HG03060 (cell line): ENCODE measurements around the gene CPED1.
"Not testable (repeated sequence)": the region's sequence is repeated elsewhere in the genome, so short reads cannot be mapped to it uniquely, and the experiment has no call there.

Source experiments
- ATAC-seq: cut with Tn5 transposase; IDR thresholded peaks from one replicate; pipeline ENCODE4 v1.9.1; 2021; ENCODE audit warnings: low read depth, moderate number of reproducible peaks; ENCODE audit not compliant: unreplicated experiment

The CPED1 gene

DNA sequence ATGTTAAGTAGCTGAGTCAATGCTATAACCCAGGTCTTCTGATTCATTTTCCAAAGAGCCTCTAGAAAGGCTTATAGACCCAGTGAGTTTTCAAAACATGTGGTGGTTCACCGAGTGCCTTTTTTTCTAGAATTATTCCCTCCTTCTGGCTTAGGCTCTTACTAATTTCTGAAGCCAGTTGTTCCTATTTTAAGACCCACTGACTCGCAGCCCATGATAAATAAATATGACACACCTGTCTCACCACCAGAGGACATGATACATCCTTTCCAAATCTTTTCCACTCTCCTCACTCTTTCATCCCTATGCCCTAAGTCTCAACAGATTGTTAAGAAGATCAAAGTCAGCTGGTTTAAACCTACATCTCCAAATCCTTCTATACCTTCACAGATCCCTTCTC is 214.3 kb downstream of the CPED1 start:
- no peak for ATAC-seq

DNA sequence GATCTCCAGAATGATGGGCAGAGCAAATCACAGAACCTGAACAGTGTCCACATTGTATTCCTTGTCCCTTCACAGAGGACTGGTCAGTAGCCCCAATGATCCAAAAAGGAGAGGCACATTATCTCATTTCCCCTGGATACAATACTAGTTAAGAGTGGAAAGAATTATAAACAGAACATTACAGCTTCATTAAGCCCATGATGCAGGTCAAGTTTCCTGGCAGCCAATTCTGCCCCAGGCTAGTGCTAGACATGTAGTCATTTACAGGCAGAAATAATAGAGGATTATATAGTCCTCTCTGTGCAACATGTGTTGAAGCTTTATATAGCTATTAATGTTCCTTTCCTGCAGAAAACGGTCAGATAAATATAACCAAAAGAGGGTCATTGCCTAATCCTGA is 216.0 kb downstream of the CPED1 start:
- no peak for ATAC-seq

- ATAC-seq: no peak
These were observed 217.3 kb downstream of the CPED1 start for GRCh38 chr7:121205777-121206176.

DNA sequence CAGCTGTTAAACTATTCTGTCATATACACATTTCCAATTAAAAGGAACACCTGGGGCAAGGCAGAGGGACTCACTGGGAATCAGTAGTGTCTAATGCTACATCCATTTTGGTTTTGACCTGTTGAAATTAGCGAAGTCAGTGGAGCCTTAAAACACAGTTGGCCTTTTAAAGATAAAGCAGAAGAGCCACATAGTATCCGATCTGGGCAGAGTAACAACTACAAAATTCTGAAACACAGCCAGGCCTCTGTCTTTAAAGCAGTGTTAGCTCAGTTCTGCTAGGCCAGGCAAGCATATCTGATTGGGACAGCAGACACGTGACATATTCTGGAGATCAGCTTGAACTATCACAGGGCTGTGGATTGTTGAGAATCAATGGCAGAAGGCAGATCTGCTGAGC is 222.7 kb downstream of the CPED1 start:
- ATAC-seq: no peak

- ATAC-seq: no peak
These were observed 223.5 kb downstream of the CPED1 start for GRCh38 chr7:121212036-121212435.

DNA sequence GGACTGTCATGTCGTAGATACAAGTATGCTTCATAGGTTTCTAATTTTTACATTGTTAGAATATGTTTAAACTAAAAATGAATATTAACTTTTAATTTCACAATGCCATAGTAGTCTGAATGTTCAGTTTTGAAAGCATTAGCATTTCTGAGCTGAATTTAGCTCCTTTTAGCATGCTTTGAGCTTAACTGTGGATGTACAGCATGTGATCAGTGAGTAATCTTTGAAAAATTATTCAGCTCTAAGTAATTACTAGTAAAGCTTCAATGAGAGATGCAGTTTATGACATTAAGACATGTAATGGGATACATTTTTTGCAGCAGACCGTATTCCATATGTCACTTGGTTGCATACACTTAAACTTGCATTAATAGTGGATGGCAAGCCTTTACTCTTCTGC is 226.1 kb downstream of the CPED1 start:
- no peak for ATAC-seq

GRCh38 chr7:121219026-121219425 is 230.5 kb downstream of the CPED1 start:
- ATAC-seq: no peak

GRCh38 chr7:121221108-121221507 is 232.6 kb downstream of the CPED1 start:
- not testable (repeated sequence) for ATAC-seq

DNA sequence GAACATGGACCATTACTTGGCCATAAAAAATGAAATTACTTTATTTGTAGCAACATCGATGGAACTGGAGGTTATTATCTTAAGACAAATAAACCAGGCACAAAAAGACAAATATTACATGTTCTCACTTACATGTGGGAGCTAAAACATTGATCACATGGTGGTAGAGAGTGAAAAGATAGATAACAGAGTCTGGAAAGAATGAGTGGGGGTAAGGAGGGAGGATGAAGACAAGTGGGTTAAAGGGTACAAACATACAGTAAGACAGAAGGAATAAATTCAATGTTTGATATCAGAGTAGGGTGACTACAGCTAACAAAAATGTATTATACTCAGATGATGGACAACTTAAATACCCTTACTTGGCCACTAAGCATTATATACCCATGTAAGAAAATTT is 240.3 kb downstream of the CPED1 start:
- no peak for ATAC-seq

DNA sequence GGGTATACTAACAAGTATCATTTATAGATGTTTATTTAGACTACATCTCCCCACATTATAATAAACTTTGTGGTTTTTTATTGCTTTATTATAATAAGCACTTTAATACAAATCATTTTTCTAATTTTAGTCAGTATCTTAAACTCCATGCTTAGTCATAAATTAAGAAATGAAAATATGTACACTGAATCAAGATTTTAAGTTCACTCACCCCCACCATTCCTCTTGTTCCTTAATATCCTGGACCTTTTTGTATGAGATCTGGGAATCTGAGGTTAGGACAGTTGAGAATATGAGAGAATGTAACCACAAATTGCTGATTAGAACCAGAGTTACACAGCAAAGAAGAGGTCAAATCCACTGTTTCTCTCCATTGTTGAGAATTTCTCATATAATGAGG is 246.7 kb downstream of the CPED1 start:
- no peak for ATAC-seq

DNA sequence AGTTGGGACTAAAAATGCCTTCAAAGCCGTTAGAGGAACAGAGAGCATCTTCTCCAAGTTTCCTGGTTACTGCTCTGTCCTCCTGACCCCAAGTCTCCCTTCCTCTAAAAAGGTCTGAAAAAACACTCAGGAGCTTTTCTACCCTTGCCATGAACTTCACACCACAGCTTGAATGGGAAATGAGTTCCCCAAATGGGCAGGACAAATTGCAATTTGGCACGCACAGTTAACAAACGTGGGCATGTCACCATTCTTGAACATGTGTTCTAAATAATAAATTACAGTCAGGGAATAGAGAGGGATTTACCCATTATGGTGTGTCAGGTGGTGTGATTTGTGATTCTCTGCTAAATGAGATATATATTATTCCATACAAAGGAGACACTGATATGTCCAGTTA is 249.1 kb downstream of the CPED1 start:
- ATAC-seq: no peak

GRCh38 chr7:121244120-121244870 is 255.8 kb downstream of the CPED1 start:
- ATAC-seq: no peak

GRCh38 chr7:121251367-121251766 is 262.9 kb downstream of the CPED1 start:
- ATAC-seq: not testable (repeated sequence)

- ATAC-seq: not testable (repeated sequence)
These were observed 264.2 kb downstream of the CPED1 start for GRCh38 chr7:121252523-121253235.

- ATAC-seq: no peak
These were observed 271.3 kb downstream of the CPED1 start for GRCh38 chr7:121259826-121260225.

- no peak for ATAC-seq
These were observed 272.8 kb downstream of the CPED1 start for GRCh38 chr7:121261207-121261884.

DNA sequence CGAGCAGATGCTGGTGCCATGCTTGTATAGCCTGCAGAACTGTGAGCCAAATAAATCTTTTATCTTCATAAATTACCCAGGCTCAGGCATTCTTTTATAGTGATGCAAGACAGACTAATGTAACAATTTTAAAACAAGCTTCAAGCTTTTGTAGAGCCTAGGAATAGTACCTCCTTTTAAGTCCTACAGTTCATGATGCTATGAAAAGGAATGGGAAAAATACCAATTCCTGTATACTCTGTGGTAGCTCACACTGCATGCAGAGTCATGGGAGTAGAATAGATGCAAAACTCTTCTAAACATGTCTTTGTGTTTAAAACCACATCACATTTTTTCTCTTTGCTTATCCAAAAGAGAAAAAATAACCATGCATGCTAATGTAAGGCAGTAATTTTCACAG is 273.7 kb downstream of the CPED1 start:
- no peak for ATAC-seq

- no peak for ATAC-seq
These were observed 274.5 kb downstream of the CPED1 start for GRCh38 chr7:121262969-121263368.

DNA sequence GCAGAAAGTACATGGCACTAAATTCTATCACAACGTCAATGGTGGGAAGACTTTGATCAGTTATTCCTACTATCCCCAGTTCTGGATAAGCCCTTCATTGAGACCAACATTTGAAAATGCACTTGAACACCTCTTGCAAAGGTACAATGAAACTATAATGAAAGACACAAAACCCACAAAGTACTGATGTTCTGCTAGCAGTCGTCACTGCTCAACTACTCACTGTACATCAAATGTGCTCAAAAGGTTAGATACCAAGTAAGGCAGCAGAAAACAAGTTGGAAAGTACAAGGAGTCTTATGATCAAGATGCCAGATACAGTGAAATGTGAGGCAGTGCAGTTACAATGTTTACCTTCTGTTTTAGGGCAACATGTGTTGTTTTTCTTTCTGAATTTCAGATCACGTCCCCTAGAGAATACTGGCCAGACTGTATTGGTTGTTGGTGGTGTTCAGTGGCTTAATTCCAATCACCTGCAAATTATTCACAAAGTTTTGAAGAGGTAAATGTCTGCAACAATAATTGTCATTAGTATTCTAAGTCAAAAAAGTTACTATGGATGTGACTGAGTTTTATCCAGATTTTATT is 277.9 kb downstream of the CPED1 start:
- ATAC-seq: no peak

GRCh38 chr7:121267612-121268011 is 279.1 kb downstream of the CPED1 start:
- no peak for ATAC-seq

GRCh38 chr7:121269798-121270197 is 281.3 kb downstream of the CPED1 start:
- ATAC-seq: no peak
